Measurements from ENCODE around the gene WDR81. TPM values are rescaled to one million over a fixed set of nuclear protein-coding genes. Genes with fewer than 3 reads are reported as not detected.

The WDR81 gene
- total and polyA plus RNA-seq, 3 donors from 2014 or later, result 16.9 to 71.4 (median 58.4) TPM

GRCh38 chr17:1744551-1745512 is 20.3 kb downstream of the WDR81 start:
- TF ChIP-seq CTCF (IDR thresholded peaks at IDR 0.05) (no peak), POLR2A (IDR thresholded peaks at IDR 0.05) (no peak)
- peak overlapping the region; percentile 84 to 89 for H3K27ac ChIP-seq
- WGBS, 2 donors, result 63 to 66% methylated on average over 22 to 29 of the region's 29 CpGs

GRCh38 chr17:1745513-1746020 is 21.1 kb downstream of the WDR81 start:
- WGBS, 2 donors, result 95 to 97% methylated on average over 8 to 12 of the region's 12 CpGs
- DNase-seq, result no peak

More at GRCh38 chr17:1744551-1745512, 20.3 kb downstream of the WDR81 start:
- H3K4me3 ChIP-seq, result no peak overlapping the region
- no peaks in the 10 kb centered on the region for H3K27me3 ChIP-seq
- intact Hi-C loops (cut with DNase I; ENCODE audit: low total_unique reads), result no loop called here
- no peaks in the 10 kb centered on the region for H3K9me3 ChIP-seq
- no peak for DNase-seq
- H3K4me1 ChIP-seq, result peaks cover 57% of the 10 kb centered on the region
- no peaks in the 10 kb centered on the region for H3K36me3 ChIP-seq (ENCODE audit: low read depth, missing control alignments)

GRCh38 chr17:1746975-1747543 is 22.6 kb downstream of the WDR81 start:
- Histone ChIP-seq H3K36me3 (ENCODE audit: low read depth, missing control alignments) (no peaks in the 10 kb centered on the region), H3K9me3 (no peaks in the 10 kb centered on the region), H3K4me1 (peaks cover 56% of the 10 kb centered on the region), H3K4me3 (no peak overlapping the region), H3K27me3 (no peaks in the 10 kb centered on the region), H3K27ac (peak overlapping the region; percentile 86 to 89)
- TF ChIP-seq CTCF (IDR thresholded peaks at IDR 0.05) (peak in 1 of 3 experiments; percentile 21), POLR2A (IDR thresholded peaks at IDR 0.05) (no peak)
- intact Hi-C loops (cut with DNase I; ENCODE audit: low total_unique reads), result no loop called here
- DNase-seq, result peak; percentile 91
- WGBS, 2 donors, result 60 to 72% methylated on average over 21 to 22 of the region's 22 CpGs

More at GRCh38 chr17:1745513-1746020, 21.1 kb downstream of the WDR81 start:
- peaks cover 57% of the 10 kb centered on the region for H3K4me1 ChIP-seq
- intact Hi-C loops (cut with DNase I; ENCODE audit: low total_unique reads), result no loop called here
- no peaks in the 10 kb centered on the region for H3K27me3 ChIP-seq
- H3K4me3 ChIP-seq, result no peak overlapping the region
- TF ChIP-seq CTCF (IDR thresholded peaks at IDR 0.05), result no peak
- TF ChIP-seq POLR2A (IDR thresholded peaks at IDR 0.05), result no peak
- H3K36me3 ChIP-seq (ENCODE audit: low read depth, missing control alignments), result no peaks in the 10 kb centered on the region
- H3K27ac ChIP-seq, result peak overlapping the region; percentile 84 to 89
- H3K9me3 ChIP-seq, result no peaks in the 10 kb centered on the region

- Histone ChIP-seq H3K4me1 (peaks cover 44% of the 10 kb centered on the region), H3K27ac (no peak overlapping the region), H3K4me3 (no peak overlapping the region), H3K27me3 (no peaks in the 10 kb centered on the region), H3K36me3 (ENCODE audit: low read depth, missing control alignments) (no peaks in the 10 kb centered on the region), H3K9me3 (no peaks in the 10 kb centered on the region)
- 88 to 91% methylated on average over 9 of the region's 9 CpGs for WGBS, 2 donors
- DNase-seq, result no peak
- intact Hi-C loops (cut with DNase I; ENCODE audit: low total_unique reads), result no loop called here
- TF ChIP-seq POLR2A (IDR thresholded peaks at IDR 0.05) (no peak), CTCF (IDR thresholded peaks at IDR 0.05) (no peak)
Observed at GRCh38 chr17:1750628-1751027, 26.1 kb downstream of the WDR81 start.

Measured in testis (tissue), 3 donors.